IMR-90 (cell line): ENCODE data around the gene HTATSF1. TPM values are rescaled to one million over a fixed set of nuclear protein-coding genes. Genes with fewer than 3 reads are reported as not detected.

ENCODE experiments used
- ATAC-seq: fragments of 200-7000 bp; cut with Tn5 transposase; 2 replicates; pipeline ENCODE4 v1.9.1; 2020; ENCODE audit warnings: low read depth, mild to moderate bottlenecking, moderate library complexity
- BruUV-seq: library from RNA; stranded (reverse); fragments of 400-500 nt; replicated peaks from 2 replicates; lab custom pipeline; 2021; lab: Mats Ljungman, UMichigan
- CTCF ChIA-PET: fragments of 300-600 bp; formaldehyde crosslinking; extraction: SDS; loops from one replicate; lab custom pipeline; 2021; ENCODE audit warnings: antibody characterized with exemption; lab: Yijun Ruan, JAX
- POLR2A ChIA-PET: fragments of 300-600 bp; sonication (Branson Sonifier 250); formaldehyde crosslinking; loops from one replicate; lab custom pipeline; 2022; ENCODE audit warnings: antibody characterized with exemption; ENCODE audit not compliant: unreplicated experiment; lab: Charles Lee
- DNase-seq: peaks from one replicate; pipeline ENCODE4 v3.0.0; 2013
- H2AFZ ChIP-seq: replicated peaks from 2 replicates; pipeline ENCODE3; 2013; ENCODE audit warnings: low read length, mild to moderate bottlenecking; ENCODE audit not compliant: poor library complexity
- H2AK5ac ChIP-seq: 2 replicates; pipeline ENCODE4 v1.6.1; 2013; ENCODE audit warnings: low read depth, low read length, inconsistent platforms
- H2AK9ac ChIP-seq: replicated peaks from 2 replicates; pipeline ENCODE3; 2013; ENCODE audit warnings: mild to moderate bottlenecking, low read depth, low read length, moderate library complexity; ENCODE audit not compliant: poor library complexity
- H2BK120ac ChIP-seq: 2 replicates; pipeline ENCODE4 v1.6.1; 2013; ENCODE audit warnings: low read depth, low read length, inconsistent platforms
- H2BK15ac ChIP-seq: 3 replicates; pipeline ENCODE4 v1.6.1; 2013; ENCODE audit warnings: low read depth, low read length, inconsistent platforms
- H2BK20ac ChIP-seq: 2 replicates; pipeline ENCODE4 v1.6.1; 2013; ENCODE audit warnings: low read depth, mild to moderate bottlenecking, inconsistent platforms, low read length, moderate library complexity
- H2BK5ac ChIP-seq: 2 replicates; pipeline ENCODE4 v1.6.1; 2013; ENCODE audit warnings: mild to moderate bottlenecking, low read depth, low read length, inconsistent platforms; ENCODE audit not compliant: poor library complexity, severe bottlenecking
- H3K14ac ChIP-seq: replicated peaks from 2 replicates; pipeline ENCODE4 v1.6.1; 2013; ENCODE audit warnings: low read depth, low read length, inconsistent platforms
- H3K18ac ChIP-seq: 2 replicates; pipeline ENCODE4 v1.6.1; 2013; ENCODE audit warnings: low read depth, low read length, control low read depth
- H3K23ac ChIP-seq: 2 replicates; pipeline ENCODE4 v1.6.1; 2013; ENCODE audit warnings: low read depth, low read length, inconsistent platforms
- H3K27ac ChIP-seq: 2 replicates; pipeline ENCODE4 v1.5.1; 2013; ENCODE audit warnings: mild to moderate bottlenecking, control low read depth, low read length; ENCODE audit not compliant: insufficient read depth
- H3K27me3 ChIP-seq: 2 replicates; pipeline ENCODE4 v1.6.1; 2013; ENCODE audit warnings: low read length; ENCODE audit not compliant: control insufficient read depth, insufficient read depth
- H3K36me3 ChIP-seq: 2 replicates; pipeline ENCODE4 v1.6.1; 2013; ENCODE audit warnings: low read length, mixed read lengths; ENCODE audit not compliant: control insufficient read depth, insufficient read depth
- H3K4ac ChIP-seq: 2 replicates; pipeline ENCODE4 v1.6.1; 2013; ENCODE audit warnings: low read depth, low read length, inconsistent platforms
- H3K4me1 ChIP-seq: 2 replicates; pipeline ENCODE4 v1.6.1; 2013; ENCODE audit warnings: low read length, mixed read lengths; ENCODE audit not compliant: control insufficient read depth, insufficient read depth
- H3K4me2 ChIP-seq: 2 replicates; pipeline ENCODE4 v1.6.1; 2013; ENCODE audit warnings: low read depth, mild to moderate bottlenecking, control low read depth, low read length, moderate library complexity
- H3K4me3 ChIP-seq: 2 replicates; pipeline ENCODE4 v1.5.1; 2013; ENCODE audit warnings: low read depth, mild to moderate bottlenecking, control low read depth, low read length, moderate library complexity; ENCODE audit not compliant: insufficient read depth
- H3K56ac ChIP-seq: 2 replicates; pipeline ENCODE4 v1.6.1; 2013; ENCODE audit warnings: low read length, inconsistent platforms; ENCODE audit not compliant: insufficient read depth; ENCODE audit errors: extremely low read depth
- H3K79me1 ChIP-seq, 2 experiments: 2 replicates each; pipeline ENCODE4 v1.6.1; 2013; ENCODE audit warnings: low read length in 2 of 2, inconsistent platforms in 1 of 2, low read depth in 1 of 2
- H3K9ac ChIP-seq: 2 replicates; pipeline ENCODE4 v1.6.1; 2013; ENCODE audit warnings: low read depth, low read length, control low read depth
- H3K9me1 ChIP-seq: 2 replicates; pipeline ENCODE4 v1.6.1; 2013; ENCODE audit warnings: low read length, inconsistent platforms; ENCODE audit not compliant: insufficient read depth
- H3K9me3 ChIP-seq: 2 replicates; pipeline ENCODE4 v1.6.1; 2013; ENCODE audit warnings: low read length; ENCODE audit not compliant: control insufficient read depth, insufficient read depth
- H4K20me1 ChIP-seq: 2 replicates; pipeline ENCODE4 v1.6.1; 2013; ENCODE audit warnings: low read length, inconsistent platforms; ENCODE audit not compliant: insufficient read depth
- H4K5ac ChIP-seq: 2 replicates; pipeline ENCODE4 v1.6.1; 2013; ENCODE audit warnings: mild to moderate bottlenecking, low read depth, low read length, control low read depth
- H4K8ac ChIP-seq, 2 experiments: 2 replicates each; pipeline ENCODE4 v1.6.1; 2013; ENCODE audit warnings: low read depth in 2 of 2, low read length in 2 of 2, control low read depth in 1 of 2, inconsistent platforms in 1 of 2
- H4K91ac ChIP-seq: 2 replicates; pipeline ENCODE4 v1.6.1; 2013; ENCODE audit warnings: low read depth, low read length, inconsistent platforms; ENCODE audit not compliant: insufficient read depth
- BHLHE40 ChIP-seq: fragments of 150-350 bp; IDR thresholded peaks from 2 replicates; pipeline ENCODE4 v1.6.1; 2016; ENCODE audit warnings: mild to moderate bottlenecking, low read depth, low read length
- CHD1 ChIP-seq: IDR thresholded peaks from 2 replicates; pipeline ENCODE4 v1.6.1; 2012; ENCODE audit warnings: low read depth, low read length, improper control_type of control experiment
- CTCF ChIP-seq: conservative IDR thresholded peaks from 2 replicates; pipeline ENCODE4 v1.5.1; 2012; ENCODE audit warnings: mild to moderate bottlenecking, low read depth, low read length, improper control_type of control experiment
- ELK1 ChIP-seq: fragments of 150-350 bp; IDR thresholded peaks from 2 replicates; pipeline ENCODE4 v1.6.1; 2016; ENCODE audit warnings: low read depth, mild to moderate bottlenecking, low read length, moderate library complexity, borderline replicate concordance
- MAZ ChIP-seq: IDR thresholded peaks from 2 replicates; pipeline ENCODE4 v1.6.1; 2012; ENCODE audit warnings: low read depth, mild to moderate bottlenecking, low read length, improper control_type of control experiment, moderate library complexity, borderline replicate concordance
- MXI1 ChIP-seq: IDR thresholded peaks from 2 replicates; pipeline ENCODE4 v1.6.1; 2012; ENCODE audit warnings: low read depth, mild to moderate bottlenecking, low read length, moderate library complexity, borderline replicate concordance
- RAD21 ChIP-seq: IDR thresholded peaks from 2 replicates; pipeline ENCODE4 v1.6.1; 2012; ENCODE audit warnings: low read length, improper control_type of control experiment
- RFX5 ChIP-seq: IDR thresholded peaks from 2 replicates; pipeline ENCODE4 v1.8.0; 2012; ENCODE audit warnings: low read depth, mild to moderate bottlenecking, low read length, moderate library complexity
- SMC3 ChIP-seq: fragments of 150-350 bp; IDR thresholded peaks from 2 replicates; pipeline ENCODE4 v1.6.1; 2016; ENCODE audit warnings: low read depth, mild to moderate bottlenecking, antibody characterized with exemption, low read length, moderate library complexity
- USF2 ChIP-seq: fragments of 150-350 bp; IDR thresholded peaks from 2 replicates; pipeline ENCODE4 v1.6.1; 2017; ENCODE audit warnings: mild to moderate bottlenecking, antibody characterized with exemption, low read length, low read depth
- WGBS, 2 experiments: methylation state at CpG; one replicate each; pipeline versions ENCODE4 v1.1.5 to v1.1.7; 2013; ENCODE audit warnings: missing lambda C conversion rate in 2 of 2; ENCODE audit not compliant: insufficient read length in 1 of 2; ENCODE audit errors: extremely low coverage in 2 of 2; 5-methylcytosine and 5-hydroxymethylcytosine counted together
- dilution Hi-C: fragments of 300-500 bp; cut with HindIII; formaldehyde crosslinking; loops from one replicate; pipeline ENCODE4 v1.14.3; 2018; ENCODE audit warnings: low sequenced_read_pairs; ENCODE audit not compliant: unreplicated experiment
- in situ Hi-C: fragments of 300-500 bp; cut with MboI; formaldehyde crosslinking; loops from 3 replicates; pipeline ENCODE4 v1.14.3; 2019; ENCODE audit warnings: low sequenced_read_pairs, inconsistent platforms, mixed read lengths
- intact Hi-C: fragments of 100-400 bp; cut with micrococcal nuclease; formaldehyde crosslinking; loops from 2 replicates; pipeline ENCODE4 v1.10.0; 2022
- polyA plus RNA-seq, 3 experiments: library from polyadenylated mRNA; depleted of rRNA; stranded (reverse); fragments of >200 nt; gene quantifications; 2 replicates each; pipeline ENCODE4 v1.2.3, GENCODE V29; 2012; ENCODE audit warnings: low replicate concordance in 1 of 3
- total RNA-seq: library from RNA; depleted of rRNA; stranded (reverse); fragments of >200 nt; gene quantifications from 2 replicates; pipeline ENCODE4 v1.2.3, GENCODE V29; 2012

The HTATSF1 gene
- total and polyA plus RNA-seq, 2 of the 4 experiments (the other 2 are of a cell fraction) = 6.8 to 19.0 TPM

GRCh38 chrX:136546371-136546781 lies 49.0 kb downstream of the HTATSF1 start:
- ChIA-PET CTCF (no interaction called here), POLR2A (no interaction called here)
- BruUV-seq = no TSS peak
- Histone ChIP-seq H3K9me3 (no peaks in the 10 kb centered on the region), H3K4me2 (no peak overlapping the region), H3K9ac (no peak overlapping the region), H2BK120ac (no peak overlapping the region), H3K14ac (no peak overlapping the region), H2AFZ (no peak overlapping the region), H2BK5ac (no peak overlapping the region), H3K9me1 (no peaks in the 10 kb centered on the region), H2AK9ac (no peak overlapping the region), H3K27ac (no peak overlapping the region), H3K36me3 (no peaks in the 10 kb centered on the region), H2BK20ac (no peak overlapping the region), H3K79me1 (no peaks in the 10 kb centered on the region), H4K8ac (no peak overlapping the region), H3K23ac (no peak overlapping the region), H2AK5ac (no peak overlapping the region), H4K5ac (no peak overlapping the region), H3K56ac (no peak overlapping the region), H2BK15ac (no peak overlapping the region), H3K4ac (no peak overlapping the region), H3K18ac (no peak overlapping the region), H4K91ac (no peak overlapping the region), H3K4me3 (no peak overlapping the region), H4K20me1 (no peaks in the 10 kb centered on the region), H3K4me1 (no peaks in the 10 kb centered on the region), H3K27me3 (peaks cover 12% of the 10 kb centered on the region)
- in situ Hi-C loops = no loop called here
- dilution Hi-C loops = no loop called here
- TF ChIP-seq CTCF = no peak
- no peak for TF ChIP-seq MAZ
- no peak for TF ChIP-seq USF2
- no peak for TF ChIP-seq CHD1
- no peak for TF ChIP-seq RAD21
- no peak for TF ChIP-seq ELK1
- TF ChIP-seq MXI1 = no peak
- TF ChIP-seq BHLHE40 = no peak
- TF ChIP-seq RFX5 = no peak
- TF ChIP-seq SMC3 = no peak
- WGBS, 2 experiments = no CpG with 5 or more reads among the region's 3 CpGs
- ATAC-seq = no peak
- intact Hi-C loops = no loop called here
- no peak for DNase-seq
